HUDEP-2 (cell line): ENCODE results near the gene DYNC2H1.

Experiments used
- DNase-seq, 76 experiments: peaks; one replicate each; lab custom pipeline; 2025; ENCODE audit not compliant: unreplicated experiment in 76 of 76; lab: John Stamatoyannopoulos, UW

DYNC2H1 gene

GRCh38 chr11:103436131-103436770, 327.0 kb downstream of the DYNC2H1 start:
- DNase-seq = no peak

GRCh38 chr11:103441021-103441420, 331.8 kb downstream of the DYNC2H1 start:
- no peak for DNase-seq

GRCh38 chr11:103448966-103449365, 339.7 kb downstream of the DYNC2H1 start:
- DNase-seq = no peak

- no peak for DNase-seq
Observed at GRCh38 chr11:103450241-103450640, 341.0 kb downstream of the DYNC2H1 start.

GRCh38 chr11:103453126-103453525, 343.9 kb downstream of the DYNC2H1 start:
- DNase-seq = peak in 4 of 76 experiments; percentile 5 to 41 (median 36)

- no peak for DNase-seq
Observed at GRCh38 chr11:103453915-103454709, 344.9 kb downstream of the DYNC2H1 start.

- DNase-seq = no peak
Observed at GRCh38 chr11:103464420-103464819, 355.2 kb downstream of the DYNC2H1 start.

GRCh38 chr11:103465555-103466140, 356.4 kb downstream of the DYNC2H1 start:
- no peak for DNase-seq

GRCh38 chr11:103471546-103471945, 362.3 kb downstream of the DYNC2H1 start:
- DNase-seq = no peak

- DNase-seq = no peak
Observed at GRCh38 chr11:103476874-103477273, 367.6 kb downstream of the DYNC2H1 start.

- DNase-seq = no peak
Observed at GRCh38 chr11:103480421-103480820, 371.2 kb downstream of the DYNC2H1 start.

GRCh38 chr11:103483996-103484395, 374.8 kb downstream of the DYNC2H1 start:
- no peak for DNase-seq

- DNase-seq = no peak
Observed at GRCh38 chr11:103484545-103484944, 375.3 kb downstream of the DYNC2H1 start.

GRCh38 chr11:103486604-103487003, 377.4 kb downstream of the DYNC2H1 start:
- DNase-seq = no peak

GRCh38 chr11:103487113-103487512, 377.9 kb downstream of the DYNC2H1 start:
- DNase-seq = no peak

- no peak for DNase-seq
Observed at GRCh38 chr11:103488031-103488461, 378.8 kb downstream of the DYNC2H1 start.

- no peak for DNase-seq
Observed at GRCh38 chr11:103488579-103488978, 379.4 kb downstream of the DYNC2H1 start.

- no peak for DNase-seq
Observed at GRCh38 chr11:103491777-103492176, 382.6 kb downstream of the DYNC2H1 start.

- peak in 2 of 76 experiments; percentile 0 to 1 for DNase-seq
Observed at GRCh38 chr11:103494491-103494890, 385.3 kb downstream of the DYNC2H1 start.

GRCh38 chr11:103497268-103497667, 388.0 kb downstream of the DYNC2H1 start:
- DNase-seq = no peak

- DNase-seq = no peak
Observed at GRCh38 chr11:103499710-103500340, 390.6 kb downstream of the DYNC2H1 start.
